Fibroblast of lung (primary cell): Measurements from ENCODE around the gene CLSTN2. TPM values are rescaled to one million over a fixed set of nuclear protein-coding genes. Genes with fewer than 3 reads are reported as not detected.

Experiments used
- DNase-seq, 2 donors: peaks; one replicate each; pipeline versions ENCODE4 v3.0.0 to v3.0.0-alpha.2; 2010; ENCODE audit warnings: low read depth in 2 of 2
- H2AFZ ChIP-seq: 2 replicates; pipeline ENCODE4 v1.5.1; 2012; ENCODE audit warnings: low read length, control low read depth, inconsistent platforms
- H3K27ac ChIP-seq: 2 replicates; pipeline ENCODE4 v1.5.1; 2011; ENCODE audit warnings: low read length, control low read depth; ENCODE audit not compliant: insufficient read depth
- H3K27me3 ChIP-seq: 2 replicates; pipeline ENCODE4 v1.5.1; 2011; ENCODE audit warnings: mild to moderate bottlenecking, low read length; ENCODE audit not compliant: control insufficient read depth, insufficient read depth
- H3K36me3 ChIP-seq: 2 replicates; pipeline ENCODE4 v1.5.1; 2011; ENCODE audit warnings: low read length; ENCODE audit not compliant: control insufficient read depth, insufficient read depth
- H3K4me1 ChIP-seq: 2 replicates; pipeline ENCODE4 v1.5.1; 2011; ENCODE audit warnings: low read length; ENCODE audit not compliant: control insufficient read depth, insufficient read depth; ENCODE audit errors: extremely low read depth
- H3K4me2 ChIP-seq: 2 replicates; pipeline ENCODE4 v1.5.1; 2011; ENCODE audit warnings: low read length, control low read depth; ENCODE audit not compliant: insufficient read depth; ENCODE audit errors: extremely low read depth
- H3K4me3 ChIP-seq, 4 experiments: fragments of 200-600 bp in 1 of 4; sonication (generic) in 1 of 4; replicated peaks in 1 of 4; 2 replicates each; pipeline ENCODE4 v1.5.1; 2011 to 2016; ENCODE audit warnings: low read length in 4 of 4, low read depth in 3 of 4, mild to moderate bottlenecking in 3 of 4, control low read depth in 2 of 4, inconsistent platforms in 1 of 4, mixed read lengths in 1 of 4; ENCODE audit not compliant: insufficient read depth in 1 of 4; ENCODE audit errors: control extremely low read depth in 1 of 4
- H3K79me2 ChIP-seq: 2 replicates; pipeline ENCODE4 v1.5.1; 2012; ENCODE audit warnings: mild to moderate bottlenecking, low read length, inconsistent platforms; ENCODE audit not compliant: control insufficient read depth, insufficient read depth
- H3K9ac ChIP-seq: 2 replicates; pipeline ENCODE4 v1.5.1; 2011; ENCODE audit warnings: mild to moderate bottlenecking, low read length, control low read depth; ENCODE audit not compliant: insufficient read depth
- H3K9me3 ChIP-seq: 2 replicates; pipeline ENCODE4 v1.5.1; 2012; ENCODE audit warnings: low read depth, low read length; ENCODE audit not compliant: control insufficient read depth, insufficient read depth
- H4K20me1 ChIP-seq: 2 replicates; pipeline ENCODE4 v1.5.1; 2011; ENCODE audit warnings: low read length; ENCODE audit not compliant: control insufficient read depth, insufficient read depth; ENCODE audit errors: extremely low read depth
- CTCF ChIP-seq, 2 donors: IDR thresholded peaks in 1 of 2; conservative IDR thresholded peaks in 1 of 2; 1 replicate in 1 of 2; 2 replicates in 1 of 2; pipeline ENCODE4 v1.5.1; 2011 to 2012; ENCODE audit warnings: low read length in 2 of 2, control low read depth in 1 of 2, inconsistent platforms in 1 of 2, low read depth in 1 of 2, mild to moderate bottlenecking in 1 of 2
- EZH2 ChIP-seq: IDR thresholded peaks from 2 replicates; pipeline ENCODE4 v1.5.1; 2012; ENCODE audit warnings: low read length, control low read depth, mild to moderate bottlenecking; ENCODE audit errors: missing control alignments
- polyA plus RNA-seq, 2 donors: library from polyadenylated mRNA; depleted of rRNA in 1 of 2; stranded (reverse) in 1 of 2; unstranded in 1 of 2; fragments of >200 nt; gene quantifications; 2 replicates each; pipeline ENCODE4 v1.2.1, GENCODE V29; 2011 to 2012; ENCODE audit warnings: missing spikeins in 1 of 2
- total RNA-seq: library from RNA; depleted of rRNA; stranded (reverse); fragments of >200 nt; gene quantifications from 2 replicates; pipeline ENCODE4 v1.2.1, GENCODE V29; 2014

Gene CLSTN2
- total and polyA plus RNA-seq, 2 donors (not counting 1 experiment from before 2014, with no cell fraction given), result under 0.01 to 1.3 TPM

DNA sequence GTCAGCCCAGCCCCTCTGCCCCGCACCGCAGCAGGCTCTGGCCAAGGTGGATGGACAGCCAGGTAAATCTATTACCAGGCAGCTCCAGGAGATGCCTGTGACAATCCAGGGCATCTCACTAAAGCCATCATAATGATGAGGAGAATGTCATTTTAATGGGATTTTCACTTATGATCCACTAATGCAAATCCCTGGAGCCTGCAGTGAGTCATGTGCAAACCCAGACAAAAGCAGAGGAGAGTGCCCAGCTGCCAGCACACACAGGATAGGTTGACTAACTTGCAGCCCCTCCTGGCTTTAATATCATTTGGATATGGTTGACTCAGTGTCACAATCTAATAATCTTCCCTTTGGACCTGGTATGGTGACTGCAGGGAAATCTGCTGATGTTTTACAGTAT lies 536.0 kb downstream of the CLSTN2 start:
- Histone ChIP-seq H3K4me1 (no peaks in the 10 kb centered on the region), H3K4me3 (no peak overlapping the region), H3K27me3 (no peaks in the 10 kb centered on the region), H3K36me3 (no peaks in the 10 kb centered on the region), H3K9me3 (no peaks in the 10 kb centered on the region), H2AFZ (no peak overlapping the region), H3K79me2 (no peaks in the 10 kb centered on the region), H4K20me1 (no peaks in the 10 kb centered on the region), H3K4me2 (no peak overlapping the region), H3K9ac (no peak overlapping the region), H3K27ac (no peak overlapping the region)
- TF ChIP-seq EZH2, result no peak
- no peak for TF ChIP-seq CTCF (conservative IDR thresholded peaks at IDR 0.05 in 1 of 2, IDR thresholded peaks at IDR 0.05 in 1 of 2; ENCODE audit: low read depth in 1 of 2, low read length in 2 of 2)
- peak in 1 of 2 donors; percentile 33 for DNase-seq

DNA sequence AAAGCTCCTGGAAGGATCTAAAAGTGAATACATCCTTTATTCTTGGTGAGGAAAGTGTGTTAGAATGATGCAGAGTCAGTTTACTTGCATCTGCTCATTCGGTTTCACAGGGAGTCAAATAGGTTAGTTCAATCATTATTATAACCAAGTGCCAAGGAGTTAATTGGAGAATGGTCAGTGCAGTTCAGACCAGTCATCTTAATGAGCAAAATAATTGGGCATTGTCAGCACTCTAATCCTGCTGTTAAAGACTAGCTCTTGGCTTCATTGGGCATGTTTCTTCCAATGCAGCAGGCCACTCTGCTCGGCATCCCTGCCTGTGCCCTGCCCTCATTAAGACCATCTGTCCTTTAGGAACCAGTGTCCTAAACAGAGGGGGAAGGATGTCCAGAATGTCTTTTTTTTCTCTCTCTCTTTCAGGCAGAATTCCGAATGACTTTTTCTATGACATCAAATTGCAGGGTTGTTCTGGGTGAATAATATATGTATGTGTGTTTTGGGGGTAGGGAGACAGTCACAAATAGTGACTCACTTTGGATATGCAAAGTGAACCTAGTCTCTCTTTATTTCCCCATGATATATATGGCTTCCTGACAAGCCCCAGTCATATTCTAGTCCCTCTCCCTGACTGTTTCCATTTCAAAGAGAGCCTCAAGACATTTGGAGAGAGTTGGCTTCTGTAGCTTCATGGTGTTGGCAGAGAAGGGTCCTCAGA lies 537.5 kb downstream of the CLSTN2 start:
- Histone ChIP-seq H3K4me1 (no peaks in the 10 kb centered on the region), H3K27ac (no peak overlapping the region)
- DNase-seq, result peak in 1 of 2 donors; percentile 17

DNA sequence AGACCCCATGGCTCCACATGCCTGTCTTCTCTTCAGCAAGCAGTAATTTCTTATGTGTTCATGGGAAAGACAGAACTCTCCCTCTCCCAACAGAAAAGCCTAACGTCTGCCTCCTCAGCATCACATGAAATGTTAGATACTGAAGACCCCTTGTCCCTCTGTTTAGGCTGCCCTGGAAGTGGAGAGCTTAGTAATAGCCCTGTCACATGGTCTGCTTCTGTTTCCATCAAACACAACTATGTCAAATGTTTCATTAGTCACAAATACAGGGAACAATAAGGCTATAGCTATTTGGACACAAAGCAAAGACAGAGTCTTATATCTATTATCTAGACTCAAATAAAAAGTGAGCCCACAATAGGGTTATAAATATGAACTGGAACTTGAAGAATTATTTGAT lies 552.6 kb downstream of the CLSTN2 start:
- H3K27me3 ChIP-seq, result no peaks in the 10 kb centered on the region
- H3K4me3 ChIP-seq, result no peak overlapping the region
- no peaks in the 10 kb centered on the region for H3K79me2 ChIP-seq
- no peaks in the 10 kb centered on the region for H4K20me1 ChIP-seq
- no peak overlapping the region for H3K9ac ChIP-seq
- no peak overlapping the region for H3K4me2 ChIP-seq
- no peaks in the 10 kb centered on the region for H3K36me3 ChIP-seq
- DNase-seq, result no peak
- H3K4me1 ChIP-seq, result no peaks in the 10 kb centered on the region
- no peaks in the 10 kb centered on the region for H3K9me3 ChIP-seq
- H2AFZ ChIP-seq, result no peak overlapping the region
- no peak for TF ChIP-seq CTCF (conservative IDR thresholded peaks at IDR 0.05 in 1 of 2, IDR thresholded peaks at IDR 0.05 in 1 of 2; ENCODE audit: low read depth in 1 of 2, low read length in 2 of 2)
- no peak for TF ChIP-seq EZH2
- H3K27ac ChIP-seq, result no peak overlapping the region

More for the DNA sequence above, 537.5 kb downstream of the CLSTN2 start:
- Histone ChIP-seq H3K36me3 (no peaks in the 10 kb centered on the region), H3K4me2 (no peak overlapping the region), H3K4me3 (no peak overlapping the region), H3K9me3 (no peaks in the 10 kb centered on the region), H3K79me2 (no peaks in the 10 kb centered on the region), H2AFZ (no peak overlapping the region), H4K20me1 (no peaks in the 10 kb centered on the region), H3K9ac (no peak overlapping the region), H3K27me3 (no peaks in the 10 kb centered on the region)
- TF ChIP-seq EZH2 (no peak), CTCF (conservative IDR thresholded peaks at IDR 0.05 in 1 of 2, IDR thresholded peaks at IDR 0.05 in 1 of 2; ENCODE audit: low read depth in 1 of 2, low read length in 2 of 2) (no peak)
